ENCODE data around the gene PPM1K. TPM values are rescaled to one million over a fixed set of nuclear protein-coding genes. Genes with fewer than 3 reads are reported as not detected.
"Not testable (repeated sequence)": the region's sequence is repeated elsewhere in the genome, so short reads cannot be mapped to it uniquely, and the experiment has no call there.

Gene PPM1K
- polyA plus RNA-seq (2012; ENCODE audit: low read depth, missing spikeins): 12.1 TPM

GRCh38 chr4:88284439-88285234 lies at the start of gene PPM1K:
Gene PPM1K (minus strand): TSS chr4:88284561. CDS start chr4:88278583, 5,978 bp downstream.
- FAIRE-seq: peak; percentile 99
- DNase-seq (ENCODE audit: insufficient read length, low spot score): peak; percentile 79
- 0 out of 2 replicates have a peak, but pooled peaks have one; percentile 12 for TF ChIP-seq TAF1 (IDR thresholded peaks at IDR 0.05; ENCODE audit: low read depth, low read length)
- TF ChIP-seq POLR2AphosphoS5 (IDR thresholded peaks at IDR 0.05; ENCODE audit: low read depth, low read length): peak; percentile 45; the same call in 1 of the 2 replicates
- TF ChIP-seq SPI1 (IDR thresholded peaks at IDR 0.05; ENCODE audit: low read depth, low read length): no peak

- no peak for FAIRE-seq
- TF ChIP-seq PAX5 (IDR thresholded peaks at IDR 0.05; ENCODE audit: insufficient read depth, low read length, severe bottlenecking): no peak
- no peak for TF ChIP-seq SPI1 (IDR thresholded peaks at IDR 0.05; ENCODE audit: low read depth, low read length)
- no peak for TF ChIP-seq POLR2AphosphoS5 (IDR thresholded peaks at IDR 0.05; ENCODE audit: low read depth, low read length)
- no peak for TF ChIP-seq POU2F2 (IDR thresholded peaks at IDR 0.05; ENCODE audit: low read depth, low read length)
- TF ChIP-seq POLR2A (IDR thresholded peaks at IDR 0.05; ENCODE audit: low read depth, low read length): no peak
- TF ChIP-seq TAF1 (IDR thresholded peaks at IDR 0.05; ENCODE audit: low read depth, low read length): no peak
- no peak for DNase-seq (ENCODE audit: insufficient read length, low spot score)
Measured at GRCh38 chr4:88333741-88334405, 49.5 kb upstream of the PPM1K start.

GRCh38 chr4:88327665-88328064 lies 43.3 kb upstream of the PPM1K start:
- TF ChIP-seq POLR2AphosphoS5 (IDR thresholded peaks at IDR 0.05; ENCODE audit: low read depth, low read length) (no peak), TAF1 (IDR thresholded peaks at IDR 0.05; ENCODE audit: low read depth, low read length) (no peak), PAX5 (IDR thresholded peaks at IDR 0.05; ENCODE audit: insufficient read depth, low read length, severe bottlenecking) (no peak), POU2F2 (IDR thresholded peaks at IDR 0.05; ENCODE audit: low read depth, low read length) (no peak), POLR2A (IDR thresholded peaks at IDR 0.05; ENCODE audit: low read depth, low read length) (no peak), SPI1 (IDR thresholded peaks at IDR 0.05; ENCODE audit: low read depth, low read length) (no peak)
- DNase-seq (ENCODE audit: insufficient read length, low spot score) (no peak), FAIRE-seq (no peak)

- peak; percentile 50 for DNase-seq (ENCODE audit: insufficient read length, low spot score)
- FAIRE-seq: peak; percentile 98
- TF ChIP-seq POU2F2 (IDR thresholded peaks at IDR 0.05; ENCODE audit: low read depth, low read length): no peak
- TF ChIP-seq TAF1 (IDR thresholded peaks at IDR 0.05; ENCODE audit: low read depth, low read length): 0 out of 2 replicates have a peak, but pooled peaks have one; percentile 40
- TF ChIP-seq SPI1 (IDR thresholded peaks at IDR 0.05; ENCODE audit: low read depth, low read length): peak; percentile 98
- TF ChIP-seq POLR2AphosphoS5 (IDR thresholded peaks at IDR 0.05; ENCODE audit: low read depth, low read length): peak; percentile 60; the same call in 1 of the 2 replicates
- TF ChIP-seq PAX5 (IDR thresholded peaks at IDR 0.05; ENCODE audit: insufficient read depth, low read length, severe bottlenecking): no peak
- no peak for TF ChIP-seq POLR2A (IDR thresholded peaks at IDR 0.05; ENCODE audit: low read depth, low read length)
Measured at GRCh38 chr4:88320780-88321373, 36.5 kb upstream of the PPM1K start.

GRCh38 chr4:88320224-88320779 lies 35.9 kb upstream of the PPM1K start:
- FAIRE-seq: no peak
- DNase-seq (ENCODE audit: insufficient read length, low spot score): no peak
- no peak; the same call in 1 of the 2 replicates for TF ChIP-seq TAF1 (IDR thresholded peaks at IDR 0.05; ENCODE audit: low read depth, low read length)
- no peak for TF ChIP-seq SPI1 (IDR thresholded peaks at IDR 0.05; ENCODE audit: low read depth, low read length)
- no peak for TF ChIP-seq PAX5 (IDR thresholded peaks at IDR 0.05; ENCODE audit: insufficient read depth, low read length, severe bottlenecking)
- no peak for TF ChIP-seq POLR2A (IDR thresholded peaks at IDR 0.05; ENCODE audit: low read depth, low read length)
- TF ChIP-seq POU2F2 (IDR thresholded peaks at IDR 0.05; ENCODE audit: low read depth, low read length): no peak
- TF ChIP-seq POLR2AphosphoS5 (IDR thresholded peaks at IDR 0.05; ENCODE audit: low read depth, low read length): no peak

GRCh38 chr4:88318751-88319350 lies 34.5 kb upstream of the PPM1K start:
- TF ChIP-seq TAF1 (IDR thresholded peaks at IDR 0.05; ENCODE audit: low read depth, low read length) (no peak), POLR2A (IDR thresholded peaks at IDR 0.05; ENCODE audit: low read depth, low read length) (no peak), SPI1 (IDR thresholded peaks at IDR 0.05; ENCODE audit: low read depth, low read length) (no peak), POLR2AphosphoS5 (IDR thresholded peaks at IDR 0.05; ENCODE audit: low read depth, low read length) (no peak), PAX5 (IDR thresholded peaks at IDR 0.05; ENCODE audit: insufficient read depth, low read length, severe bottlenecking) (no peak), POU2F2 (IDR thresholded peaks at IDR 0.05; ENCODE audit: low read depth, low read length) (no peak)
- FAIRE-seq: no peak
- DNase-seq (ENCODE audit: insufficient read length, low spot score): no peak

GRCh38 chr4:88315460-88316017 lies 31.2 kb upstream of the PPM1K start:
- FAIRE-seq (no peak), DNase-seq (ENCODE audit: insufficient read length, low spot score) (no peak)
- TF ChIP-seq PAX5 (IDR thresholded peaks at IDR 0.05; ENCODE audit: insufficient read depth, low read length, severe bottlenecking) (no peak), POLR2A (IDR thresholded peaks at IDR 0.05; ENCODE audit: low read depth, low read length) (no peak), TAF1 (IDR thresholded peaks at IDR 0.05; ENCODE audit: low read depth, low read length) (no peak), POLR2AphosphoS5 (IDR thresholded peaks at IDR 0.05; ENCODE audit: low read depth, low read length) (no peak), SPI1 (IDR thresholded peaks at IDR 0.05; ENCODE audit: low read depth, low read length) (no peak), POU2F2 (IDR thresholded peaks at IDR 0.05; ENCODE audit: low read depth, low read length) (no peak)

GRCh38 chr4:88313088-88313624 lies 28.8 kb upstream of the PPM1K start:
- not testable (repeated sequence) for FAIRE-seq; DNase-seq (ENCODE audit: insufficient read length, low spot score)

All from GM12891 (cell line).